GM12891 (cell line): ENCODE results near the gene P2RY4.

Source experiments
- POLR2A ChIP-seq: IDR thresholded peaks from 2 replicates; pipeline ENCODE4 v1.6.1; 2011; ENCODE audit warnings: low read depth, low read length, control low read depth
- POLR2AphosphoS5 ChIP-seq: IDR thresholded peaks from 2 replicates; pipeline ENCODE4 v1.6.1; 2011; ENCODE audit warnings: low read depth, low read length, control low read depth
- TAF1 ChIP-seq: IDR thresholded peaks from 2 replicates; pipeline ENCODE4 v1.6.1; 2011; ENCODE audit warnings: low read depth, low read length, control low read depth

DNA sequence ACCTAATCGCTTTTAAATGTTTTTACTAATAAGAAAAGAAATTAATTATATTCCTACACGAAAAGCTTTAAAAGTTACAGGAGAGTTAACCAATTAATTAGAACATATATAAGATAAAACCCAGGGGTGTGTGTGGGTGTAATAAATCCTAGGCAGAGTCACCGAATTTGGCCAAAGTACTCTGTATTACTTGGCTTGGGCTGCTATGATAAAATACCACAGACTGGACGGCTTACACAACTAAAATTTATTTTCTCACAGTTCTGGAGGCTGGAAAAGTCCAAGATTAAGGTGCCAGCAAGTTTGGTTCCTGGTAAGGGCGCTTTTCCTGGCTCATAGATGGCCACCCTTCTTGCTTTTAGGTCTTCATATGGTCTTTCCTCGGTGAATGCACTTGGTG lies 15.1 kb downstream of the P2RY4 start:
- TF ChIP-seq POLR2A (no peak), POLR2AphosphoS5 (no peak), TAF1 (no peak)
